HepG2 (cell line): ENCODE measurements around the gene PGAP3. TPM values are rescaled to one million over a fixed set of nuclear protein-coding genes. Genes with fewer than 3 reads are reported as not detected.

Experiments used
- ATAC-seq: fragments of 200-7000 bp; cut with Tn5 transposase; 3 replicates; pipeline ENCODE4 v1.9.1; 2020; ENCODE audit warnings: mild to moderate bottlenecking, moderate library complexity
- BruUV-seq: library from RNA; stranded (reverse); fragments of 400-500 nt; replicated peaks from 2 replicates; lab custom pipeline; 2021; lab: Mats Ljungman, UMichigan
- CTCF ChIA-PET: fragments of 300-600 bp; formaldehyde crosslinking; extraction: SDS; loops from one replicate; lab custom pipeline; 2021; ENCODE audit warnings: low total read pairs, inconsistent platforms, low intra/inter-chr PET ratio; lab: Yijun Ruan, JAX
- POLR2A ChIA-PET: fragments of 350-600 bp; sonication (Branson Sonifier 250); formaldehyde crosslinking; loops from one replicate; lab custom pipeline; 2020; ENCODE audit warnings: antibody characterized with exemption, inconsistent platforms; lab: Yijun Ruan, JAX
- DNase-seq: peaks from one replicate; pipeline ENCODE4 v3.0.0-alpha.2; 2015; ENCODE audit warnings: low spot score
- FAIRE-seq: peaks from 3 replicates; lab custom pipeline; 2011; peaks lifted over from hg19 to GRCh38; lab: Jason Lieb, UNC
- H2AFZ ChIP-seq: one replicate; pipeline ENCODE4 v1.6.1; 2011; ENCODE audit warnings: low read length, inconsistent platforms
- H3K27ac ChIP-seq: fragments of 300-600 bp; 3 replicates; pipeline ENCODE4 v1.8.0; 2011; ENCODE audit warnings: mixed run types, mild to moderate bottlenecking, mixed read lengths, low read length, inconsistent platforms; ENCODE audit not compliant: insufficient read depth; ENCODE audit errors: extremely low read length
- H3K27me3 ChIP-seq, 2 experiments: fragments of 200-600 bp in 1 of 2; 2 replicates in 1 of 2; 3 replicates in 1 of 2; pipeline versions ENCODE4 v1.6.0 to v1.8.0; 2011; ENCODE audit warnings: low read length in 2 of 2, mild to moderate bottlenecking in 2 of 2, moderate library complexity in 2 of 2, inconsistent platforms in 1 of 2; ENCODE audit not compliant: insufficient read depth in 2 of 2, control insufficient read depth in 1 of 2
- H3K36me3 ChIP-seq, 2 experiments: fragments of 200-600 bp in 1 of 2; replicated peaks in 1 of 2; 2 replicates in 1 of 2; 3 replicates in 1 of 2; pipeline versions ENCODE4 v1.5.1 to v1.8.0; 2011; ENCODE audit warnings: low read length in 2 of 2, inconsistent platforms in 1 of 2; ENCODE audit not compliant: insufficient read depth in 2 of 2, control insufficient read depth in 1 of 2
- H3K4me1 ChIP-seq: 2 replicates; pipeline ENCODE4 v1.5.1; 2012; ENCODE audit warnings: low read length, inconsistent platforms; ENCODE audit not compliant: insufficient read depth
- H3K4me2 ChIP-seq: 2 replicates; pipeline ENCODE4 v1.6.0; 2011; ENCODE audit warnings: low read depth, low read length, inconsistent platforms
- H3K4me3 ChIP-seq, 3 experiments: fragments of 200-600 bp in 1 of 3; sonication (generic), shearing (Covaris generic) in 1 of 3; replicated peaks in 1 of 3; 2 replicates each; pipeline ENCODE4 v1.5.1; 2011 to 2016; ENCODE audit warnings: low read length in 3 of 3, inconsistent platforms in 2 of 3, low read depth in 2 of 3, mild to moderate bottlenecking in 2 of 3, control low read depth in 1 of 3, mixed read lengths in 1 of 3; ENCODE audit not compliant: insufficient read depth in 1 of 3
- H3K79me2 ChIP-seq: one replicate; pipeline ENCODE4 v1.6.1; 2011; ENCODE audit warnings: low read length, inconsistent platforms; ENCODE audit not compliant: insufficient read depth
- H3K9ac ChIP-seq: 2 replicates; pipeline ENCODE4 v1.6.0; 2011; ENCODE audit warnings: mild to moderate bottlenecking, low read depth, low read length, inconsistent platforms; ENCODE audit not compliant: insufficient read depth
- H3K9me3 ChIP-seq: 2 replicates; pipeline ENCODE4 v1.5.1; 2012; ENCODE audit warnings: mild to moderate bottlenecking, low read length
- H4K20me1 ChIP-seq: 2 replicates; pipeline ENCODE4 v1.6.0; 2011; ENCODE audit warnings: inconsistent platforms, mild to moderate bottlenecking, low read length, moderate library complexity; ENCODE audit not compliant: insufficient read depth
- AGO2 ChIP-seq: fragments of 200-400 bp; formaldehyde crosslinking; optimal IDR thresholded peaks from 2 replicates; pipeline ENCODE3; 2017; ENCODE audit warnings: mild to moderate bottlenecking, low read depth, low read length, moderate library complexity
- BORCS8-MEF2B ChIP-seq: sonication (generic); formaldehyde crosslinking; IDR thresholded peaks from 2 replicates; pipeline ENCODE4 v1.8.0; 2022; ENCODE audit warnings: mild to moderate bottlenecking, missing genetic modification reagents
- CHD4 ChIP-seq: fragments of 200-600 bp; sonication (generic); IDR thresholded peaks from 2 replicates; pipeline ENCODE4 v1.7.0; 2017; ENCODE audit warnings: mild to moderate bottlenecking, low read length, borderline replicate concordance
- ZBTB33 ChIP-seq: sonication (generic); formaldehyde crosslinking; IDR thresholded peaks from 2 replicates; pipeline ENCODE4 v1.4.0; 2020; ENCODE audit warnings: missing genetic modification reagents
- WGBS: methylation state at CpG from one replicate; pipeline ENCODE4 v1.1.6; 2017; ENCODE audit warnings: low lambda C conversion rate; 5-methylcytosine and 5-hydroxymethylcytosine counted together
- in situ Hi-C: cut with HindIII; loops from 2 replicates; pipeline ENCODE4 v1.10.0; 2017; ENCODE audit warnings: low pct_unique_long_range_greater_than_20kb; ENCODE audit not compliant: extremely low pct_ligation_motif_present
- intact Hi-C: fragments of 100-400 bp; cut with micrococcal nuclease; formaldehyde crosslinking; loops from one replicate; pipeline ENCODE4 v1.10.0; 2022; ENCODE audit not compliant: unreplicated experiment
- polyA plus RNA-seq, 8 experiments: library from polyadenylated mRNA; depleted of rRNA in 3 of 8; stranded (reverse) in 7 of 8; unstranded in 1 of 8; fragments of >200 nt; fragmentation: Illumina TruSeq in 4 of 8; extraction: Trizol in 4 of 8; gene quantifications; 2 replicates each; pipeline versions ENCODE4 v1.2.1 to v1.2.3, GENCODE V29; 2011 to 2016; ENCODE audit warnings: low read depth in 4 of 8, missing spikeins in 1 of 8, mixed read lengths in 1 of 8; ENCODE audit not compliant: insufficient read depth in 1 of 8
- total RNA-seq, 5 experiments: library from RNA; depleted of rRNA; stranded (reverse); fragments of >200 nt; fragmentation: Illumina TruSeq; extraction: Trizol; gene quantifications; 2 replicates each; pipeline ENCODE4 v1.2.3, GENCODE V29; 2016; ENCODE audit warnings: low read depth in 1 of 5

PGAP3 gene
- total and polyA plus RNA-seq, 2 of the 13 experiments (the other 11 are each of a cell fraction or from before 2014, with no cell fraction given) = 11.9 to 14.6 TPM

GRCh38 chr17:39722965-39723848 is 35.4 kb upstream of the PGAP3 start:
- FAIRE-seq = no peak
- H3K9ac ChIP-seq = no peak overlapping the region
- ChIA-PET POLR2A (interaction anchor here (1.0 to 1.7 kb wide), 4 partner anchors 20 to 35 kb away, joined by 3 to 5 read pairs (median 3); partner anchors contain the start of gene PGAP3), CTCF (no interaction called here)
- 95% methylated on average over 34 of the region's 34 CpGs for WGBS
- no peaks in the 10 kb centered on the region for H4K20me1 ChIP-seq
- no peak for ATAC-seq
- H3K4me3 ChIP-seq = no peak overlapping the region
- no peak overlapping the region for H3K27ac ChIP-seq
- in situ Hi-C loops = no loop called here
- peaks cover 22 to 67% of the 10 kb centered on the region in 2 experiments for H3K36me3 ChIP-seq
- no TSS peak for BruUV-seq
- no peaks in the 10 kb centered on the region for H3K4me1 ChIP-seq
- H3K9me3 ChIP-seq = no peaks in the 10 kb centered on the region
- no peak overlapping the region for H2AFZ ChIP-seq
- H3K27me3 ChIP-seq = no peaks in the 10 kb centered on the region
- H3K4me2 ChIP-seq = no peak overlapping the region
- intact Hi-C loops = no loop called here
- no peak for DNase-seq
- TF ChIP-seq BORCS8-MEF2B (CRISPR knock-in tag) = 0 out of 2 replicates have a peak, but pooled peaks have one; percentile 37
- TF ChIP-seq ZBTB33 (CRISPR knock-in tag) = 0 out of 2 replicates have a peak, but pooled peaks have one; percentile 7
- peak; percentile 87 for TF ChIP-seq AGO2
- no peak for TF ChIP-seq CHD4
- TF ChIP-seq, all 625 proteins: peak for 3
- H3K79me2 ChIP-seq = no peaks in the 10 kb centered on the region
